T-helper 1 cell treated with Interleukin-12 subunit alpha and Interleukin-12 subunit beta and Interleukin-4 antibody, amounts not matched to agents 30 ng/mL and 1 ng/mL, for 36 hours (primary cell): ENCODE results near the gene TEX29. TPM values are rescaled to one million over a fixed set of nuclear protein-coding genes. Genes with fewer than 3 reads are reported as not detected.

Experiments used
- intact Hi-C: fragments of 100-400 bp; cut with micrococcal nuclease; formaldehyde crosslinking; loops from one replicate; pipeline ENCODE4 v1.15.1; 2024
- total RNA-seq: library from RNA; stranded (reverse); gene quantifications from 2 replicates; pipeline ENCODE4 v1.2.3, GENCODE V29; 2022

The TEX29 gene
- total RNA-seq, result 0.68 and 0.81 TPM in 2 replicates

GRCh38 chr13:111319998-111320911 is at the start of gene TEX29:
Gene TEX29 (plus strand): TSS chr13:111320642. CDS start chr13:111320891, 249 bp downstream.
- intact Hi-C loops, result no loop called here

GRCh38 chr13:111270765-111271698 is 49.4 kb upstream of the TEX29 start:
- intact Hi-C loops, result no loop called here

GRCh38 chr13:111272117-111272516 is 48.3 kb upstream of the TEX29 start:
- intact Hi-C loops, result no loop called here

- intact Hi-C loops, result no loop called here
Measured at GRCh38 chr13:111275382-111275781, 45.1 kb upstream of the TEX29 start.

GRCh38 chr13:111275995-111276618 is 44.3 kb upstream of the TEX29 start:
- intact Hi-C loops, result no loop called here

- intact Hi-C loops, result no loop called here
Measured at GRCh38 chr13:111278258-111278657, 42.2 kb upstream of the TEX29 start.

- intact Hi-C loops, result no loop called here
Measured at GRCh38 chr13:111278743-111279652, 41.4 kb upstream of the TEX29 start.

GRCh38 chr13:111280226-111280625 is 40.2 kb upstream of the TEX29 start:
- intact Hi-C loops, result no loop called here

- intact Hi-C loops, result no loop called here
Measured at GRCh38 chr13:111280681-111281585, 39.5 kb upstream of the TEX29 start.

- intact Hi-C loops, result no loop called here
Measured at GRCh38 chr13:111281751-111282311, 38.6 kb upstream of the TEX29 start.

- intact Hi-C loops, result no loop called here
Measured at GRCh38 chr13:111282425-111282824, 38.0 kb upstream of the TEX29 start.

GRCh38 chr13:111282997-111283396 is 37.4 kb upstream of the TEX29 start:
- intact Hi-C loops, result no loop called here

GRCh38 chr13:111283457-111283856 is 37.0 kb upstream of the TEX29 start:
- intact Hi-C loops, result no loop called here

- intact Hi-C loops, result no loop called here
Measured at GRCh38 chr13:111283991-111284390, 36.5 kb upstream of the TEX29 start.

GRCh38 chr13:111284565-111284964 is 35.9 kb upstream of the TEX29 start:
- intact Hi-C loops, result no loop called here

- intact Hi-C loops, result no loop called here
Measured at GRCh38 chr13:111286162-111286561, 34.3 kb upstream of the TEX29 start.

GRCh38 chr13:111286749-111287148 is 33.7 kb upstream of the TEX29 start:
- intact Hi-C loops, result no loop called here

- intact Hi-C loops, result no loop called here
Measured at GRCh38 chr13:111287201-111287600, 33.2 kb upstream of the TEX29 start.

GRCh38 chr13:111288276-111288675 is 32.2 kb upstream of the TEX29 start:
- intact Hi-C loops, result no loop called here
